B cell (primary cell): ENCODE data around the gene TDRKH. TPM values are rescaled to one million over a fixed set of nuclear protein-coding genes. Genes with fewer than 3 reads are reported as not detected.

Experiments
- ATAC-seq: fragments of 200-7000 bp; cut with Tn5 transposase; one replicate; pipeline ENCODE4 v1.10.0; 2021; ENCODE audit warnings: low read depth, mild to moderate bottlenecking, moderate number of reproducible peaks, moderate library complexity
- CTCF ChIA-PET: fragments of 350-600 bp; sonication (Branson Sonifier 250); formaldehyde crosslinking; loops from one replicate; lab custom pipeline; 2021; ENCODE audit warnings: antibody characterized with exemption, inconsistent platforms; lab: Charles Lee
- POLR2A ChIA-PET: fragments of 350-600 bp; sonication (Branson Sonifier 250); formaldehyde crosslinking; loops from one replicate; lab custom pipeline; 2021; ENCODE audit warnings: antibody characterized with exemption; lab: Charles Lee
- DNase-seq: peaks from one replicate; pipeline ENCODE4 v3.0.0; 2013
- H2AFZ ChIP-seq: 2 replicates; pipeline ENCODE4 v1.6.1; 2012; ENCODE audit warnings: mild to moderate bottlenecking, low read depth, low read length; ENCODE audit not compliant: insufficient read depth, poor library complexity, severe bottlenecking
- H3K27ac ChIP-seq, 2 donors: 1 replicate in 1 of 2; 2 replicates in 1 of 2; pipeline ENCODE4 v1.5.1; 2012 to 2013; ENCODE audit warnings: low read length in 2 of 2, mild to moderate bottlenecking in 2 of 2, moderate library complexity in 1 of 2
- H3K27me3 ChIP-seq, 4 experiments: fragments of 200-600 bp in 1 of 4; sonication (generic) in 1 of 4; replicated peaks in 1 of 4; 1 replicate in 2 of 4; 2 replicates in 2 of 4; pipeline versions ENCODE4 v1.6.1 to v1.7.0; 2013 to 2016; ENCODE audit warnings: low read length in 3 of 4, mild to moderate bottlenecking in 2 of 4, mixed read lengths in 1 of 4, moderate library complexity in 1 of 4; ENCODE audit not compliant: insufficient read depth in 4 of 4, control insufficient read depth in 3 of 4; ENCODE audit errors: control extremely low read depth in 1 of 4
- H3K36me3 ChIP-seq, 2 experiments: replicated peaks in 1 of 2; 1 replicate in 1 of 2; 2 replicates in 1 of 2; pipeline versions ENCODE4 v1.6.1 to v1.7.1; 2013; ENCODE audit warnings: low read length in 1 of 2; ENCODE audit not compliant: insufficient read depth in 2 of 2, control insufficient read depth in 1 of 2; ENCODE audit errors: control extremely low read depth in 1 of 2, extremely low read depth in 1 of 2
- H3K4me1 ChIP-seq, 2 donors: fragments of 200-600 bp in 1 of 2; sonication (generic) in 1 of 2; 1 replicate in 1 of 2; 2 replicates in 1 of 2; pipeline versions ENCODE4 v1.5.1 to v1.6.1; 2013 to 2017; ENCODE audit warnings: low read length in 2 of 2; ENCODE audit not compliant: control insufficient read depth in 2 of 2, insufficient read depth in 2 of 2
- H3K4me2 ChIP-seq: replicated peaks from 2 replicates; pipeline ENCODE3; 2012; ENCODE audit warnings: mild to moderate bottlenecking, low read depth, low read length; ENCODE audit not compliant: poor library complexity, severe bottlenecking
- H3K4me3 ChIP-seq, 5 experiments: fragments of 200-600 bp in 1 of 5; sonication (generic) in 1 of 5; 1 replicate in 3 of 5; 2 replicates in 2 of 5; pipeline versions ENCODE4 v1.5.1 to v1.7.0; 2011 to 2016; ENCODE audit warnings: low read length in 4 of 5, mild to moderate bottlenecking in 4 of 5, low read depth in 2 of 5, control low read depth in 1 of 5, moderate library complexity in 1 of 5; ENCODE audit not compliant: insufficient read depth in 1 of 5; ENCODE audit errors: control extremely low read depth in 1 of 5, extremely low read depth in 1 of 5
- H3K79me2 ChIP-seq: fragments of 200-600 bp; sonication (generic); one replicate; pipeline ENCODE4 v1.6.0; 2016; ENCODE audit warnings: low read length; ENCODE audit not compliant: control insufficient read depth, insufficient read depth
- H3K9ac ChIP-seq: fragments of 200-600 bp; sonication (generic); 2 replicates; pipeline ENCODE4 v1.6.1; 2017; ENCODE audit warnings: mild to moderate bottlenecking, low read length, moderate library complexity
- H3K9me3 ChIP-seq, 3 donors: one replicate each; pipeline versions ENCODE4 v1.6.1 to v1.7.1; 2013; ENCODE audit warnings: low read length in 2 of 3; ENCODE audit not compliant: control insufficient read depth in 2 of 3, insufficient read depth in 1 of 3; ENCODE audit errors: control extremely low read depth in 1 of 3
- H4K20me1 ChIP-seq: 2 replicates; pipeline ENCODE4 v1.6.0; 2012; ENCODE audit warnings: mild to moderate bottlenecking, low read length; ENCODE audit not compliant: insufficient read depth, control insufficient read depth, poor library complexity, severe bottlenecking
- H3K27ac Mint-ChIP-seq: one replicate; pipeline ENCODE4 v1.8.0; 2021; ENCODE audit warnings: mixed read lengths
- H3K27me3 Mint-ChIP-seq: one replicate; pipeline ENCODE4 v1.8.0; 2021; ENCODE audit warnings: mixed read lengths
- H3K4me1 Mint-ChIP-seq: one replicate; pipeline ENCODE4 v1.8.0; 2021; ENCODE audit warnings: mixed read lengths
- H3K4me3 Mint-ChIP-seq: one replicate; pipeline ENCODE4 v1.8.0; 2021; ENCODE audit warnings: mixed read lengths
- H3K9me3 Mint-ChIP-seq: one replicate; pipeline ENCODE4 v1.8.0; 2022; ENCODE audit warnings: mixed read lengths; ENCODE audit not compliant: insufficient read depth
- CTCF ChIP-seq: fragments of 200-600 bp; IDR thresholded peaks from one replicate; pipeline ENCODE4 v1.8.0; 2022; ENCODE audit warnings: antibody characterized with exemption, mild to moderate bottlenecking
- EZH2 ChIP-seq: IDR thresholded peaks from 2 replicates; pipeline ENCODE4 v1.6.1; 2012; ENCODE audit warnings: borderline replicate concordance, low read depth, mild to moderate bottlenecking, moderate library complexity, low read length; ENCODE audit not compliant: insufficient read depth, poor library complexity, severe bottlenecking
- WGBS: methylation state at CpG from one replicate; pipeline ENCODE4 v1.1.5; 2013; ENCODE audit warnings: missing lambda C conversion rate; ENCODE audit not compliant: insufficient coverage; 5-methylcytosine and 5-hydroxymethylcytosine counted together
- intact Hi-C: fragments of 100-400 bp; cut with micrococcal nuclease; formaldehyde crosslinking; loops from one replicate; pipeline ENCODE4 v1.10.0; 2022
- polyA plus RNA-seq: library from polyadenylated mRNA; depleted of rRNA; stranded (reverse); fragments of >200 nt; gene quantifications from 2 replicates; pipeline ENCODE4 v1.2.3, GENCODE V29; 2012
- total RNA-seq, 2 donors: library from RNA; stranded (reverse); fragments of 120-200 nt in 1 of 2; gene quantifications; 1 replicate in 1 of 2; 2 replicates in 1 of 2; pipeline versions ENCODE4 v1.2.3 to v1.2.4, GENCODE V29; 2013 to 2022

TDRKH gene
- total and polyA plus RNA-seq, 2 donors (not counting 1 experiment from before 2014, with no cell fraction given), result 2.0 to 13.3 TPM

DNA sequence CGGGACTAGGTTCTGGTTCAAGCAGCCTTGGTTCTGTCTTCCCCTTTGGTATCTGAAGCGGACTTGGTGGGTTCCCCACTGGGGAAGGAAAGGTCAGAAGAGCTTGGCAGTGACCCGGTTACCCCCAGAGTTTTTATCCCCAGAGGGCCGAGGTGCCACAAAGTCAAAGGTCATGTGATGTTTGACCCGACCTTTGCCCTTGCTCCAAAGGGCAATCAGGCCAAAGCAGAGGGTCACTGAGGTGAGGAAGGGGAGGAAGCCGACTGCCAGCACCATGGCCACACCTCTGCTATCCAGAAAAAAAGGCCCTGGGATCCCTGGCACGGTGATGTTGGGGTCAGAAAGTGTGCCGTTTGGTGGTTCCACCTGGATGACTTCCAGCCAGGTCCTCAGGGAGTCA, 10.5 kb upstream of the TDRKH start:
- peaks cover 0 to 22% (median 2%) of the 10 kb centered on the region in 4 experiments for H3K27me3 ChIP-seq
- WGBS, result 74% methylated on average over 7 of the region's 8 CpGs
- TF ChIP-seq EZH2 (no peak), CTCF (no peak)
- DNase-seq, result no peak
- H3K36me3 ChIP-seq, result no peaks in the 10 kb centered on the region
- no peak overlapping the region for H2AFZ ChIP-seq
- intact Hi-C loops, result no loop called here
- Mint-ChIP-seq H3K27ac (no peak overlapping the region), H3K9me3 (no peaks in the 10 kb centered on the region), H3K4me1 (peaks cover 5% of the 10 kb centered on the region), H3K4me3 (no peak overlapping the region), H3K27me3 (peaks cover 18% of the 10 kb centered on the region)
- peaks cover 0 to 3% (median 0%) of the 10 kb centered on the region in 3 donors for H3K9me3 ChIP-seq
- H3K79me2 ChIP-seq, result no peaks in the 10 kb centered on the region
- peaks cover 6 to 13% of the 10 kb centered on the region in 2 donors for H3K4me1 ChIP-seq
- H3K4me3 ChIP-seq, result no peak overlapping the region
- H4K20me1 ChIP-seq, result no peaks in the 10 kb centered on the region
- ATAC-seq, result no peak
- H3K4me2 ChIP-seq, result no peak overlapping the region
- no peak overlapping the region for H3K27ac ChIP-seq
- H3K9ac ChIP-seq, result no peak overlapping the region
- ChIA-PET POLR2A (no interaction called here), CTCF (no interaction called here)

DNA sequence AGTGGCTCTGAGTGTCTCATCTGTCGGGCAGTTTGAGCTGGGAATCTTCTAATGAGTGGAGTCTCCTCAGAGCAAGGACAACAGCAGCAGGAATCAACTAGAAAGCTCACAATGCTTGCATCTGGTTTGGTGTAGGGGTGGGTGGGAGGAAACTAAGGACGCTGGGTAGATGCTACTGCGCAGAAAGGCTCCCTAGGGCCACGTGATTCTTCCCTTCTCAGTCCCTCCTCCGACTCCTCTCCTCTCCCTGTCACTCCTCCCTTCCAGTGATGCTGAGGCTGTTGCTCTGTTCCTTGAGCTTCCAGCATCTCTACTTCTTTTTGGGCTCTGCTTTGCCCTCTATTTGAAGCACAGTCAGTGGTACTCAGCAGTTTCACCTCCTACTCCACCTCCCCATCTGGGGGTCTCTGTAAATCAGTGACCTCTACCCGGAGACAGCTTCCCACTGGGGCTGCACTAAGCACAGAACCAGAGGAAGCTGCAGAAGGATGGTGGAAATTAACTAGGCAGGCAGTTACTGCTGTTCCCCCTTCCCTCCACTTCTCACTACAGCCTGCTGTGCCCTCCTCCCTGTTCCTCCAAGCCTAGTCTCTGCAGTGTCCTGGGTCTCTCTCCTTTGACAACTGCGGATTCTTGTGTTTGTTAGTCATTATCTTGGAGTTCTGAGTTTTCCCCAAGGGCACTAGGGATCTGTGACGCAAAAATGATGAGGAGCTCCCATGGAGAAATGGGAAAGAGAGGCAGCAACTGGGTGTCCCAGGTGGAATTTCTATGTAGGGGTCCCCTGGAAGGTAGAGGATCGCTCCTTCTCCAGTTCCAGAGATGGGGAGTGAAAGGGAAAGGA, 9.1 kb upstream of the TDRKH start:
- Histone ChIP-seq H4K20me1 (no peaks in the 10 kb centered on the region), H3K4me2 (no peak overlapping the region), H3K4me3 (no peak overlapping the region), H3K4me1 (peaks cover 3 to 9% of the 10 kb centered on the region in 2 donors), H3K9ac (no peak overlapping the region), H3K27ac (no peak overlapping the region), H3K27me3 (peaks cover 0 to 22% (median 2%) of the 10 kb centered on the region in 4 experiments), H2AFZ (no peak overlapping the region), H3K9me3 (peaks cover 0 to 3% (median 0%) of the 10 kb centered on the region in 3 donors), H3K79me2 (no peaks in the 10 kb centered on the region), H3K36me3 (no peaks in the 10 kb centered on the region)
- ChIA-PET CTCF (interaction anchor here (0.7 kb wide), 1 partner anchor 81 kb away, joined by 5 read pairs; no protein-coding TSS in a partner anchor), POLR2A (no interaction called here)
- 82% methylated on average over 5 of the region's 9 CpGs for WGBS
- Mint-ChIP-seq H3K9me3 (no peaks in the 10 kb centered on the region), H3K27ac (no peak overlapping the region), H3K4me3 (no peak overlapping the region), H3K27me3 (peaks cover 18% of the 10 kb centered on the region), H3K4me1 (peaks cover 4% of the 10 kb centered on the region)
- intact Hi-C loops, result no loop called here
- no peak for DNase-seq
- no peak for ATAC-seq
- TF ChIP-seq EZH2, result no peak
- no peak for TF ChIP-seq CTCF
